Measurements from ENCODE around the gene PIP5K1C.

The PIP5K1C gene

DNA sequence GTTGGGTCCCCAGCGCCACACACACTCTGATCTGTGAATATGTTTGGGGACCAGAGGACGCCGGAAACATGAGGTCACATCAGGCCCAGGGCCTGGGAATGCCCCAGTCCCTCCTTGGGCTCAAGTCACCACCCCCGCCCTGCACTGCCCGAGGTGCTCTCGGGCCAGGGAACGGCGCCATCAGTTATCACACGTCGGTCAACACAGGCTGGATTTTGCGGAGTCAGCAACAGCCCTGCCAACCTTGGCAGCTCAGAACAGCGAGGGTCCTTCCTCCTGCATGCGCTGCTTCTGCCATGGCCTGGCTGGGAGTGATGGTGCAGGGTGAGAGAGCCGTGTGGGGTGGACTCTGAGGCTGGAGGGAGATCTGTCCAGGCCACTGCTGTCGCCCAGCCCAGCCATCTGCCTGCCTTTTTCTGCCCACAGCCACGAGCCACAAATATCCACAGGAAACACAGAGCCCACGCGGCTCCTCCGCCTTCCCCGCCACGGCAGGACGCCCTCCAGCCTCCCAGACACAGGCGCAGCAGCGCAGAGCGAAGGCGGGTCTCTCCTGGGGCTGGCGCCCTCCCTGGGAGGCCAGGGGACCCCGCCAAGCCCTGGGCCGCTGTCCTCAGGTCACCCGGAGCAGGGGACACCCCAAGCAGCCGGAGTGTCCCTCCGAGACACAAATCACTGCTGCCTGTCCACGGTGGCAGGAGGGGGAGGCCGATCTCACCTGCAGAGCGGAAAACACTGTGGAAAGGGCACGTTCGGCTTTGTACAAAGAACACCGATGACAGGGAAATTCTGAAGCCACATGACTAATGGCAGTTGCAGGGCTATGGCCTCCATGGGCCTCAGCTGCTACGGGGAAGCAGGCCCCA, 42.0 kb downstream of the PIP5K1C start:
- WGBS = 94% methylated on average over 37 of the region's 39 CpGs

DNA sequence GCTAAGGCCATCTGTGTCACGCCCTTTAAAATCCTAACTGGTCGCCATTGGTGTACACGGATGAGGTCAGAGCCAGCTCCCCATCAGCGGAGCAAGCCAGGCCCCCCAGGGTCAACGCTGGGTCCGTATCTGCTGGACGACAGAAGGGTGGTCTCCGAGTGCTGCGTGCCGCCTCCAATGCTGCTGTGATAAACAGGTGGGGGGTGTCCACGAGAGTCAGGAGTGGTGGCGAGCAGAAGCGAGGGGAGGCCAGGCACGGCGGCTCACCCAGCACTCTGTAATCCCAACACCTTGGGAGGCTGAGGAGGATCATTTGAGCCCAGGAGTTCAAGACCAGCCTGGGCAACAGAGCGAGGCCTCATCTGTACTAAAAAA, 42.9 kb downstream of the PIP5K1C start:
- Histone ChIP-seq H2BK12ac (ENCODE audit: low read length in 2 of 2) (no peak overlapping the region), H3K4me3 (ENCODE audit: insufficient read depth in 1 of 2, low read depth in 1 of 2, low read length in 2 of 2) (no peak overlapping the region), H2BK120ac (ENCODE audit: low read depth, low read length) (no peak overlapping the region), H4K8ac (ENCODE audit: low read length) (no peak overlapping the region), H4K91ac (ENCODE audit: low read length) (no peak overlapping the region), H3K27ac (ENCODE audit: low read length, poor library complexity, severe bottlenecking) (no peak overlapping the region), H3K36me3 (ENCODE audit: control insufficient read depth in 1 of 2, insufficient read depth in 2 of 2, low read depth in 1 of 2, low read length in 2 of 2) (peaks cover 72 to 83% of the 10 kb centered on the region in 2 experiments), H3K4ac (ENCODE audit: low read depth in 1 of 2, low read length in 2 of 2) (no peak overlapping the region), H3K79me1 (replicated peaks; ENCODE audit: low read length, poor library complexity, severe bottlenecking) (peaks cover 29% of the 10 kb centered on the region), H3K9me3 (ENCODE audit: control insufficient read depth, low read length) (no peaks in the 10 kb centered on the region), H3K4me2 (ENCODE audit: low read length, poor library complexity, severe bottlenecking) (no peak overlapping the region), H3K27me3 (ENCODE audit: control insufficient read depth in 1 of 2, insufficient read depth in 1 of 2, low read length in 2 of 2) (no peaks in the 10 kb centered on the region), H2AFZ (ENCODE audit: low read depth, low read length) (no peak overlapping the region), H2BK15ac (ENCODE audit: low read depth, poor library complexity, severe bottlenecking) (no peak overlapping the region), H3K4me1 (ENCODE audit: control insufficient read depth, insufficient read depth, low read depth, low read length) (peaks cover 40% of the 10 kb centered on the region), H3K23ac (ENCODE audit: low read length in 2 of 2) (no peak overlapping the region), H3K18ac (ENCODE audit: low read depth in 1 of 2, low read length in 2 of 2) (no peak overlapping the region), H3K14ac (ENCODE audit: low read length in 2 of 2) (no peak overlapping the region), H3K9ac (ENCODE audit: low read length) (no peak overlapping the region), H2BK5ac (ENCODE audit: low read depth, low read length, poor library complexity, severe bottlenecking) (no peak overlapping the region), H2AK5ac (ENCODE audit: low read length, severe bottlenecking) (peak overlapping the region; percentile 91)
- no peak for DNase-seq
- 97% methylated on average over 16 of the region's 16 CpGs for WGBS

More for the DNA sequence above, 42.0 kb downstream of the PIP5K1C start:
- Histone ChIP-seq H2BK5ac (ENCODE audit: low read depth, low read length, poor library complexity, severe bottlenecking) (no peak overlapping the region), H3K9me3 (ENCODE audit: control insufficient read depth, low read length) (no peaks in the 10 kb centered on the region), H3K79me1 (replicated peaks; ENCODE audit: low read length, poor library complexity, severe bottlenecking) (peaks cover 22% of the 10 kb centered on the region), H3K36me3 (ENCODE audit: control insufficient read depth in 1 of 2, insufficient read depth in 2 of 2, low read depth in 1 of 2, low read length in 2 of 2) (peaks cover 67 to 83% of the 10 kb centered on the region in 2 experiments), H3K23ac (ENCODE audit: low read length in 2 of 2) (no peak overlapping the region), H2AK5ac (ENCODE audit: low read length, severe bottlenecking) (peak overlapping the region; percentile 0), H4K91ac (ENCODE audit: low read length) (no peak overlapping the region), H3K9ac (ENCODE audit: low read length) (no peak overlapping the region), H3K27ac (ENCODE audit: low read length, poor library complexity, severe bottlenecking) (no peak overlapping the region), H3K27me3 (ENCODE audit: control insufficient read depth in 1 of 2, insufficient read depth in 1 of 2, low read length in 2 of 2) (no peaks in the 10 kb centered on the region), H3K4ac (ENCODE audit: low read depth in 1 of 2, low read length in 2 of 2) (no peak overlapping the region), H4K8ac (ENCODE audit: low read length) (no peak overlapping the region), H3K18ac (ENCODE audit: low read depth in 1 of 2, low read length in 2 of 2) (no peak overlapping the region), H3K4me3 (ENCODE audit: insufficient read depth in 1 of 2, low read depth in 1 of 2, low read length in 2 of 2) (no peak overlapping the region), H3K4me2 (ENCODE audit: low read length, poor library complexity, severe bottlenecking) (no peak overlapping the region), H2BK15ac (ENCODE audit: low read depth, poor library complexity, severe bottlenecking) (no peak overlapping the region), H3K4me1 (ENCODE audit: control insufficient read depth, insufficient read depth, low read depth, low read length) (peaks cover 40% of the 10 kb centered on the region), H2BK120ac (ENCODE audit: low read depth, low read length) (no peak overlapping the region), H3K14ac (ENCODE audit: low read length in 2 of 2) (no peak overlapping the region), H2BK12ac (ENCODE audit: low read length in 2 of 2) (no peak overlapping the region), H2AFZ (ENCODE audit: low read depth, low read length) (no peak overlapping the region)
- DNase-seq = no peak

DNA sequence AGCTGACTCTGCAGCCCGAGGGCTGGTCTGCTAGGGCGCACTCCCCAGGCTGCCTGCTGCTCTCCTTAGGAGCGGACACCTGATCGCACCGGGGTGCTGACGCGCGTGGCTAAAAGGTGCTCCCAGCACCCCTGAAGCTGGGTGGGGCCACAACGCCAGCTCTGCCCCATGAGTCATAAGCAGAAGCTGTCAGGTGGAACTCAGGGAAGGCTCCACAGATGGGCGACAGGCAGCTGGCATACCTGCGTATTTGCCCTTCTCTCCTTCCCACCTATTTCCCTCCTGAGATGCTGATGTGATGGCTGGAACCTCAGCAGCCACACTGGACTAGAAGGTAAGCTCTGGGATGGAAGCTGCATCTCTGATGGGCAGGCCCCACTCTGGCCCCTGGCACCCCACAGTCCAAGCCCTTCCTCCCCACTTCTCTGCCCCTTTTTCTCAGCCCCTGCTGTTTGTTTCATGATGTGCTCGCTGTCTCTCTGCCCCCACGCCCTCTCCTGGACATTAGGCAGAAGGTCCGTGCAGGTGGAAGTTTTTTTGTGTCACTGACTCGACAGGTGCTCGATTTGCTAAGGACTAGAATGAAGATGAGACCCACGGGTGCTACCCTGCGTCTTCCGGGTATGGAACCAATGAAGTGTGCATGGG, 43.4 kb downstream of the PIP5K1C start:
- Histone ChIP-seq H2BK120ac (ENCODE audit: low read depth, low read length) (no peak overlapping the region), H4K91ac (ENCODE audit: low read length) (peak overlapping the region; percentile 4), H3K36me3 (ENCODE audit: control insufficient read depth in 1 of 2, insufficient read depth in 2 of 2, low read depth in 1 of 2, low read length in 2 of 2) (peaks cover 72 to 83% of the 10 kb centered on the region in 2 experiments), H3K79me1 (replicated peaks; ENCODE audit: low read length, poor library complexity, severe bottlenecking) (peaks cover 32% of the 10 kb centered on the region), H3K4me1 (ENCODE audit: control insufficient read depth, insufficient read depth, low read depth, low read length) (peaks cover 40% of the 10 kb centered on the region), H2BK15ac (ENCODE audit: low read depth, poor library complexity, severe bottlenecking) (no peak overlapping the region), H2BK12ac (ENCODE audit: low read length in 2 of 2) (peak overlapping the region in 1 of 2 experiments; percentile 84), H2AFZ (ENCODE audit: low read depth, low read length) (no peak overlapping the region), H3K9ac (ENCODE audit: low read length) (no peak overlapping the region), H2BK5ac (ENCODE audit: low read depth, low read length, poor library complexity, severe bottlenecking) (peak overlapping the region; percentile 91), H2AK5ac (ENCODE audit: low read length, severe bottlenecking) (peak overlapping the region; percentile 91), H3K4me2 (ENCODE audit: low read length, poor library complexity, severe bottlenecking) (no peak overlapping the region), H3K23ac (ENCODE audit: low read length in 2 of 2) (no peak overlapping the region), H4K8ac (ENCODE audit: low read length) (no peak overlapping the region), H3K4me3 (ENCODE audit: insufficient read depth in 1 of 2, low read depth in 1 of 2, low read length in 2 of 2) (no peak overlapping the region), H3K14ac (ENCODE audit: low read length in 2 of 2) (no peak overlapping the region), H3K27ac (ENCODE audit: low read length, poor library complexity, severe bottlenecking) (peak overlapping the region; percentile 99), H3K9me3 (ENCODE audit: control insufficient read depth, low read length) (no peaks in the 10 kb centered on the region), H3K18ac (ENCODE audit: low read depth in 1 of 2, low read length in 2 of 2) (peak overlapping the region in 1 of 2 experiments; percentile 35), H3K27me3 (ENCODE audit: control insufficient read depth in 1 of 2, insufficient read depth in 1 of 2, low read length in 2 of 2) (no peaks in the 10 kb centered on the region), H3K4ac (ENCODE audit: low read depth in 1 of 2, low read length in 2 of 2) (no peak overlapping the region)
- WGBS = 94% methylated on average over 19 of the region's 19 CpGs
- DNase-seq = no peak

DNA sequence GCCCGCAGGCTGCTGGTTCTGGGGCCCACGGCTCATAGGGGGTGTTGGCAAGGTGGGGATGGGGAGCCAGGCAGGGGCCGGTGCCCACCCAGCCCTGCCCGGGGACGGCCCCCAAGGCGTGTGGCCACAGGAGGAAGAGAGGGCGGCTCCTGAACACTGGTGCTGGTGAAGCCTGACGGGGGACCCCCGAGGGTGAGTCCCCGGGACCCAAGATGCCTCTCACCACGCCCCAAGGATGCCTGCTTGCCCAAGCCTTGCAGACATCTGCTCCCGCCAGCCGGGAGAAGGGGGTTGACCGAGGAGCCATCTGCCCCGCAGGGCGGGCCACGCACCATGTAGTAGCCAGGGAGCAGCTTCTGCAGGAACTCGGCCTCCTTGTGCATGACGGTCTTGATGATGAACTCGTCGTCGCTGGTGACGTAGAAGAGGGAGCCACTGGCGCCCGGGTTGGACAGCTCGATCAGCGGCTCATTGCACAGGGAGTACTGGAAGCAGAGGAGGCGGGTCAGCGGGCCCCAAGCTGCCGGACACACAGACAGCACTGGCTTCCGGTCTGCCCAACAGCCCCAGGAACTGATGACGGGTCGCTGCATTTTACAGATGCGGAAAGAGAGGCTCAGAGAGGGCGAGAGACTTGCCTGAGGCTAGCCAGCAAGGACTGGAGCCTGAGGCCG, 44.1 kb downstream of the PIP5K1C start:
- H3K4me3 ChIP-seq (ENCODE audit: insufficient read depth in 1 of 2, low read depth in 1 of 2, low read length in 2 of 2) = no peak overlapping the region
- H3K23ac ChIP-seq (ENCODE audit: low read length in 2 of 2) = no peak overlapping the region
- H3K9ac ChIP-seq (ENCODE audit: low read length) = no peak overlapping the region
- peak overlapping the region; percentile 23 to 84 for H2BK12ac ChIP-seq (ENCODE audit: low read length in 2 of 2)
- H3K4me1 ChIP-seq (ENCODE audit: control insufficient read depth, insufficient read depth, low read depth, low read length) = peaks cover 43% of the 10 kb centered on the region
- H3K27me3 ChIP-seq (ENCODE audit: control insufficient read depth in 1 of 2, insufficient read depth in 1 of 2, low read length in 2 of 2) = no peaks in the 10 kb centered on the region
- peak overlapping the region; percentile 99 for H3K27ac ChIP-seq (ENCODE audit: low read length, poor library complexity, severe bottlenecking)
- peak overlapping the region; percentile 72 for H4K91ac ChIP-seq (ENCODE audit: low read length)
- H2AFZ ChIP-seq (ENCODE audit: low read depth, low read length) = no peak overlapping the region
- peak overlapping the region; percentile 77 for H2BK15ac ChIP-seq (ENCODE audit: low read depth, poor library complexity, severe bottlenecking)
- peak overlapping the region in 1 of 2 experiments; percentile 50 for H3K18ac ChIP-seq (ENCODE audit: low read depth in 1 of 2, low read length in 2 of 2)
- H3K14ac ChIP-seq (ENCODE audit: low read length in 2 of 2) = peak overlapping the region in 1 of 2 experiments; percentile 6
- H2AK5ac ChIP-seq (ENCODE audit: low read length, severe bottlenecking) = peak overlapping the region; percentile 91
- peak overlapping the region; percentile 91 for H2BK5ac ChIP-seq (ENCODE audit: low read depth, low read length, poor library complexity, severe bottlenecking)
- peak overlapping the region; percentile 56 for H4K8ac ChIP-seq (ENCODE audit: low read length)
- peaks cover 72 to 83% of the 10 kb centered on the region in 2 experiments for H3K36me3 ChIP-seq (ENCODE audit: control insufficient read depth in 1 of 2, insufficient read depth in 2 of 2, low read depth in 1 of 2, low read length in 2 of 2)
- peak overlapping the region; percentile 80 for H2BK120ac ChIP-seq (ENCODE audit: low read depth, low read length)
- peaks cover 34% of the 10 kb centered on the region for H3K79me1 ChIP-seq (replicated peaks; ENCODE audit: low read length, poor library complexity, severe bottlenecking)
- peak; percentile 43 for DNase-seq
- peak overlapping the region; percentile 48 for H3K4me2 ChIP-seq (ENCODE audit: low read length, poor library complexity, severe bottlenecking)
- WGBS = 77% methylated on average over 36 of the region's 36 CpGs
- H3K9me3 ChIP-seq (ENCODE audit: control insufficient read depth, low read length) = no peaks in the 10 kb centered on the region
- peak overlapping the region; percentile 40 to 58 for H3K4ac ChIP-seq (ENCODE audit: low read depth in 1 of 2, low read length in 2 of 2)

All from mesenchymal stem cell (in vitro differentiated cells and primary cell).